Brain microvascular endothelial cell (primary cell): ENCODE data around the gene PKP4.

Experiments used
- DNase-seq: peaks from one replicate; pipeline ENCODE4 v3.0.0-alpha.2; 2020
- H3K27ac ChIP-seq: fragments of 250-450 bp; sonication (Bioruptor Pico); 2 replicates; pipeline ENCODE4 v1.5.1; 2020; ENCODE audit warnings: mild to moderate bottlenecking, moderate library complexity
- H3K27me3 ChIP-seq: fragments of 250-450 bp; sonication (Bioruptor Pico); replicated peaks from 2 replicates; pipeline ENCODE4 v1.5.1; 2020; ENCODE audit warnings: mild to moderate bottlenecking
- H3K36me3 ChIP-seq: fragments of 250-450 bp; sonication (Bioruptor Pico); replicated peaks from 2 replicates; pipeline ENCODE4 v1.5.1; 2020; ENCODE audit warnings: mild to moderate bottlenecking
- H3K4me3 ChIP-seq: 2 replicates; pipeline ENCODE4 v1.5.1; 2011; ENCODE audit warnings: low read depth, mild to moderate bottlenecking, control low read depth, low read length, moderate library complexity
- CTCF ChIP-seq: IDR thresholded peaks from 2 replicates; pipeline ENCODE4 v1.5.1; 2011; ENCODE audit warnings: low read depth, mild to moderate bottlenecking, moderate library complexity, low read length, control low read depth, inconsistent platforms; ENCODE audit errors: missing control alignments
- in situ Hi-C: cut with HindIII; loops from 2 replicates; pipeline ENCODE4 v1.10.0; 2017; ENCODE audit warnings: low sequenced_read_pairs, low pct_ligation_motif_present

PKP4 gene

GRCh38 chr2:158570869-158571268 is 114.1 kb downstream of the PKP4 start:
- TF ChIP-seq CTCF, result no peak
- Histone ChIP-seq H3K4me3 (no peak overlapping the region), H3K27ac (no peak overlapping the region), H3K36me3 (no peaks in the 10 kb centered on the region), H3K27me3 (no peaks in the 10 kb centered on the region)
- no peak for DNase-seq
- in situ Hi-C loops, result no loop called here

- no peaks in the 10 kb centered on the region for H3K27me3 ChIP-seq
- peak; percentile 15 for TF ChIP-seq CTCF
- H3K36me3 ChIP-seq, result no peaks in the 10 kb centered on the region
- no peak overlapping the region for H3K27ac ChIP-seq
- in situ Hi-C loops, result no loop called here
- H3K4me3 ChIP-seq, result no peak overlapping the region
- DNase-seq, result no peak
Observed at GRCh38 chr2:158573739-158574138, 117.0 kb downstream of the PKP4 start.

- no peak overlapping the region for H3K27ac ChIP-seq
Observed at GRCh38 chr2:158575051-158575635, 118.4 kb downstream of the PKP4 start.

GRCh38 chr2:158577141-158577540 is 120.4 kb downstream of the PKP4 start:
- Histone ChIP-seq H3K4me3 (no peak overlapping the region), H3K36me3 (no peaks in the 10 kb centered on the region), H3K27ac (no peak overlapping the region), H3K27me3 (no peaks in the 10 kb centered on the region)
- TF ChIP-seq CTCF, result no peak
- DNase-seq, result no peak
- in situ Hi-C loops, result no loop called here

More at GRCh38 chr2:158575051-158575635, 118.4 kb downstream of the PKP4 start:
- in situ Hi-C loops, result no loop called here
- H3K4me3 ChIP-seq, result no peak overlapping the region
- no peak for DNase-seq
- no peak for TF ChIP-seq CTCF
- no peaks in the 10 kb centered on the region for H3K27me3 ChIP-seq
- H3K36me3 ChIP-seq, result no peaks in the 10 kb centered on the region

- H3K4me3 ChIP-seq, result no peak overlapping the region
- DNase-seq, result no peak
- no peak overlapping the region for H3K27ac ChIP-seq
- no peaks in the 10 kb centered on the region for H3K36me3 ChIP-seq
- in situ Hi-C loops, result no loop called here
- no peaks in the 10 kb centered on the region for H3K27me3 ChIP-seq
- TF ChIP-seq CTCF, result no peak
Observed at GRCh38 chr2:158578703-158579330, 122.1 kb downstream of the PKP4 start.

- H3K4me3 ChIP-seq, result no peak overlapping the region
- no peak for TF ChIP-seq CTCF
- DNase-seq, result no peak
- H3K36me3 ChIP-seq, result no peaks in the 10 kb centered on the region
- no peak overlapping the region for H3K27ac ChIP-seq
- in situ Hi-C loops, result no loop called here
- H3K27me3 ChIP-seq, result no peaks in the 10 kb centered on the region
Observed at GRCh38 chr2:158579928-158580327, 123.2 kb downstream of the PKP4 start.
